ENCODE measurements around the gene ACTN4. TPM values are rescaled to one million over a fixed set of nuclear protein-coding genes. Genes with fewer than 3 reads are reported as not detected.
"Not testable (repeated sequence)": the region's sequence is repeated elsewhere in the genome, so short reads cannot be mapped to it uniquely, and the experiment has no call there.

The ACTN4 gene
- total RNA-seq, 1 donor from 2014 or later = 744 TPM

- H3K27ac Mint-ChIP-seq (ENCODE audit: unreplicated experiment) = no peak within 1 kb of the TSS
- H3K9me3 Mint-ChIP-seq (ENCODE audit: unreplicated experiment) = no peaks in the 10 kb centered on the region
- H3K4me3 Mint-ChIP-seq (ENCODE audit: unreplicated experiment) = no peak within 1 kb of the TSS
- peaks cover 5% of the 10 kb centered on the region for H3K27me3 Mint-ChIP-seq (ENCODE audit: unreplicated experiment)
- DNase-seq (ENCODE audit: low spot score) = no peak
- H3K36me3 Mint-ChIP-seq (ENCODE audit: low read depth, unreplicated experiment) = no peaks in the 10 kb centered on the region
- TF ChIP-seq CTCF (IDR thresholded peaks at IDR 0.05; ENCODE audit: unreplicated experiment) = no peak
- no peaks in the 10 kb centered on the region for H3K4me1 Mint-ChIP-seq (ENCODE audit: unreplicated experiment)
These were observed 96.8 kb downstream of the ACTN4 start, which contains the start of gene CAPN12 for GRCh38 chr19:38744298-38744681. Gene CAPN12 (minus strand): TSS chr19:38744474. CDS start chr19:38744165, 309 bp downstream.

GRCh38 chr19:38744874-38745273 is 97.4 kb downstream of the ACTN4 start:
- no peaks in the 10 kb centered on the region for H3K9me3 Mint-ChIP-seq (ENCODE audit: unreplicated experiment)
- no peak for TF ChIP-seq CTCF (IDR thresholded peaks at IDR 0.05; ENCODE audit: unreplicated experiment)
- H3K27ac Mint-ChIP-seq (ENCODE audit: unreplicated experiment) = no peak overlapping the region
- no peak overlapping the region for H3K4me3 Mint-ChIP-seq (ENCODE audit: unreplicated experiment)
- no peaks in the 10 kb centered on the region for H3K4me1 Mint-ChIP-seq (ENCODE audit: unreplicated experiment)
- no peak for DNase-seq (ENCODE audit: low spot score)
- peaks cover 4% of the 10 kb centered on the region for H3K27me3 Mint-ChIP-seq (ENCODE audit: unreplicated experiment)
- H3K36me3 Mint-ChIP-seq (ENCODE audit: low read depth, unreplicated experiment) = no peaks in the 10 kb centered on the region

GRCh38 chr19:38745316-38745715 is 97.9 kb downstream of the ACTN4 start:
- no peaks in the 10 kb centered on the region for H3K9me3 Mint-ChIP-seq (ENCODE audit: unreplicated experiment)
- H3K36me3 Mint-ChIP-seq (ENCODE audit: low read depth, unreplicated experiment) = no peaks in the 10 kb centered on the region
- H3K4me1 Mint-ChIP-seq (ENCODE audit: unreplicated experiment) = no peaks in the 10 kb centered on the region
- no peak for TF ChIP-seq CTCF (IDR thresholded peaks at IDR 0.05; ENCODE audit: unreplicated experiment)
- H3K27me3 Mint-ChIP-seq (ENCODE audit: unreplicated experiment) = peaks cover 4% of the 10 kb centered on the region
- no peak overlapping the region for H3K27ac Mint-ChIP-seq (ENCODE audit: unreplicated experiment)
- no peak for DNase-seq (ENCODE audit: low spot score)
- H3K4me3 Mint-ChIP-seq (ENCODE audit: unreplicated experiment) = no peak overlapping the region

GRCh38 chr19:38753783-38754182 is 106.3 kb downstream of the ACTN4 start:
- H3K4me3 Mint-ChIP-seq (ENCODE audit: unreplicated experiment); DNase-seq (ENCODE audit: low spot score); H3K27ac Mint-ChIP-seq (ENCODE audit: unreplicated experiment); H3K4me1 Mint-ChIP-seq (ENCODE audit: unreplicated experiment); H3K9me3 Mint-ChIP-seq (ENCODE audit: unreplicated experiment); H3K27me3 Mint-ChIP-seq (ENCODE audit: unreplicated experiment); H3K36me3 Mint-ChIP-seq (ENCODE audit: low read depth, unreplicated experiment): not testable (repeated sequence)

GRCh38 chr19:38754196-38754595 is 106.7 kb downstream of the ACTN4 start:
- H3K9me3 Mint-ChIP-seq (ENCODE audit: unreplicated experiment); H3K4me1 Mint-ChIP-seq (ENCODE audit: unreplicated experiment): not testable (repeated sequence)

GRCh38 chr19:38759590-38760003 is 112.1 kb downstream of the ACTN4 start:
- no peak overlapping the region for H3K4me3 Mint-ChIP-seq (ENCODE audit: unreplicated experiment)
- H3K9me3 Mint-ChIP-seq (ENCODE audit: unreplicated experiment) = no peaks in the 10 kb centered on the region
- DNase-seq (ENCODE audit: low spot score) = no peak
- H3K27me3 Mint-ChIP-seq (ENCODE audit: unreplicated experiment) = no peaks in the 10 kb centered on the region
- H3K36me3 Mint-ChIP-seq (ENCODE audit: low read depth, unreplicated experiment) = no peaks in the 10 kb centered on the region
- H3K4me1 Mint-ChIP-seq (ENCODE audit: unreplicated experiment) = no peaks in the 10 kb centered on the region
- TF ChIP-seq CTCF (IDR thresholded peaks at IDR 0.05; ENCODE audit: unreplicated experiment) = no peak
- no peak overlapping the region for H3K27ac Mint-ChIP-seq (ENCODE audit: unreplicated experiment)

More at GRCh38 chr19:38754196-38754595, 106.7 kb downstream of the ACTN4 start:
- H3K36me3 Mint-ChIP-seq (ENCODE audit: low read depth, unreplicated experiment); H3K27me3 Mint-ChIP-seq (ENCODE audit: unreplicated experiment); DNase-seq (ENCODE audit: low spot score); H3K27ac Mint-ChIP-seq (ENCODE audit: unreplicated experiment); H3K4me3 Mint-ChIP-seq (ENCODE audit: unreplicated experiment): not testable (repeated sequence)

- H3K9me3 Mint-ChIP-seq (ENCODE audit: unreplicated experiment); H3K36me3 Mint-ChIP-seq (ENCODE audit: low read depth, unreplicated experiment); H3K27me3 Mint-ChIP-seq (ENCODE audit: unreplicated experiment); H3K4me3 Mint-ChIP-seq (ENCODE audit: unreplicated experiment); H3K4me1 Mint-ChIP-seq (ENCODE audit: unreplicated experiment); H3K27ac Mint-ChIP-seq (ENCODE audit: unreplicated experiment); DNase-seq (ENCODE audit: low spot score): not testable (repeated sequence)
These were observed 113.5 kb downstream of the ACTN4 start for GRCh38 chr19:38760805-38761517.

GRCh38 chr19:38761884-38762389 is 114.5 kb downstream of the ACTN4 start:
- H3K27ac Mint-ChIP-seq (ENCODE audit: unreplicated experiment); H3K4me3 Mint-ChIP-seq (ENCODE audit: unreplicated experiment); DNase-seq (ENCODE audit: low spot score); H3K36me3 Mint-ChIP-seq (ENCODE audit: low read depth, unreplicated experiment); H3K27me3 Mint-ChIP-seq (ENCODE audit: unreplicated experiment); H3K4me1 Mint-ChIP-seq (ENCODE audit: unreplicated experiment); H3K9me3 Mint-ChIP-seq (ENCODE audit: unreplicated experiment): not testable (repeated sequence)

All from endothelial cell (in vitro differentiated cells).